ENCODE measurements around the gene ZNRF4. TPM values are rescaled to one million over a fixed set of nuclear protein-coding genes. Genes with fewer than 3 reads are reported as not detected.

Gene ZNRF4
- total and polyA plus RNA-seq, 2 donors (not counting 3 experiments of a cell fraction or from before 2014, with no cell fraction given), result not detected

GRCh38 chr19:5473646-5474045 lies 18.4 kb downstream of the ZNRF4 start:
- FAIRE-seq, result no peak

More at GRCh38 chr19:5473646-5474045, 18.4 kb downstream of the ZNRF4 start:
- Histone ChIP-seq H3K9me3 (replicated peaks; ENCODE audit: control insufficient read depth, insufficient read depth, low read length) (no peaks in the 10 kb centered on the region), H2AFZ (ENCODE audit: low read depth, low read length) (no peak overlapping the region), H3K9ac (replicated peaks; ENCODE audit: extremely low read depth, insufficient read depth, low read length) (no peak overlapping the region), H3K79me2 (ENCODE audit: control insufficient read depth, insufficient read depth, low read length) (no peaks in the 10 kb centered on the region), H3K4me2 (ENCODE audit: insufficient read depth, low read length) (no peak overlapping the region), H3K9me1 (replicated peaks; ENCODE audit: control insufficient read depth, extremely low read depth, insufficient read depth, low read length) (no peaks in the 10 kb centered on the region), H4K20me1 (replicated peaks; ENCODE audit: control insufficient read depth, extremely low read depth, insufficient read depth, low read length) (no peaks in the 10 kb centered on the region), H3K36me3 (ENCODE audit: control insufficient read depth in 2 of 2, extremely low read depth in 1 of 2, insufficient read depth in 2 of 2, low read length in 2 of 2) (no peaks in the 10 kb centered on the region), H3K27me3 (ENCODE audit: control insufficient read depth in 2 of 2, insufficient read depth in 2 of 2, low read length in 2 of 2) (peaks cover 0 to 3% of the 10 kb centered on the region in 2 experiments), H3K4me3 (replicated peaks in 1 of 3; ENCODE audit: insufficient read depth in 1 of 3, low read depth in 1 of 3, low read length in 3 of 3) (no peak overlapping the region), H3K4me1 (ENCODE audit: control insufficient read depth, extremely low read depth, insufficient read depth, low read length) (no peaks in the 10 kb centered on the region), H3K27ac (ENCODE audit: insufficient read depth, low read depth, low read length) (no peak overlapping the region)
- no peak for TF ChIP-seq JUN (IDR thresholded peaks at IDR 0.05; ENCODE audit: borderline replicate concordance, insufficient read depth, insufficient read length, low read depth)
- TF ChIP-seq MAX (IDR thresholded peaks at IDR 0.05; ENCODE audit: insufficient read depth, insufficient read length), result no peak
- TF ChIP-seq CTCF (IDR thresholded peaks at IDR 0.05; ENCODE audit: extremely low read depth in 1 of 2, insufficient read depth in 1 of 2, low read depth in 1 of 2, low read length in 2 of 2), result no peak
- no peak for TF ChIP-seq POLR2A (IDR thresholded peaks at IDR 0.05; ENCODE audit: low read depth, low read length)
- no peak for TF ChIP-seq EZH2 (IDR thresholded peaks at IDR 0.05; ENCODE audit: borderline replicate concordance, low read depth, low read length, severe bottlenecking)
- TF ChIP-seq FOS (IDR thresholded peaks at IDR 0.05; ENCODE audit: borderline replicate concordance, insufficient read depth, low read length), result no peak
- TF ChIP-seq GATA2 (IDR thresholded peaks at IDR 0.05; ENCODE audit: insufficient read depth, insufficient read length, low read depth, low read length), result no peak
- no peak for TF ChIP-seq POLR2AphosphoS5 (IDR thresholded peaks at IDR 0.05; ENCODE audit: insufficient read depth, low read depth, low read length)
- no peak for TF ChIP-seq MYC (IDR thresholded peaks at IDR 0.05; ENCODE audit: low read depth, low read length)
- no peak for DNase-seq (ENCODE audit: low read depth, low spot score)
- ChIA-PET CTCF (no interaction called here), POLR2A (no interaction called here)
- dilution Hi-C loops (cut with MboI; ENCODE audit: extremely low pct_ligation_motif_present, low sequenced_read_pairs) (no loop called here), intact Hi-C loops (cut with micrococcal nuclease) (no loop called here)
- BruUV-seq (replicated peaks), result no TSS peak
